Transverse colon (tissue), 3 donors: ENCODE data around the gene PPFIA1.

Experiments
- EP300 ChIP-seq: sonication (generic); formaldehyde crosslinking; IDR thresholded peaks from one replicate; pipeline ENCODE4 v1.6.1; 2017; ENCODE audit warnings: antibody characterized with exemption, low read depth
- POLR2A ChIP-seq: fragments of 450-650 bp; IDR thresholded peaks from one replicate; pipeline ENCODE4 v1.6.1; 2016; ENCODE audit warnings: antibody characterized with exemption, mild to moderate bottlenecking, moderate library complexity
- TF ChIP-seq, protein P1 (sequence below), 5 experiments: fragments of 200-600 bp in 3 of 5; fragments of 450-650 bp in 2 of 5; sonication (generic) in 3 of 5; IDR thresholded peaks; 1 replicate in 2 of 5; 2 replicates in 3 of 5; pipeline ENCODE4 v1.5.1; 2016 to 2017; ENCODE audit warnings: antibody characterized with exemption in 5 of 5, inconsistent platforms in 3 of 5, mild to moderate bottlenecking in 2 of 5, moderate library complexity in 1 of 5

DNA sequence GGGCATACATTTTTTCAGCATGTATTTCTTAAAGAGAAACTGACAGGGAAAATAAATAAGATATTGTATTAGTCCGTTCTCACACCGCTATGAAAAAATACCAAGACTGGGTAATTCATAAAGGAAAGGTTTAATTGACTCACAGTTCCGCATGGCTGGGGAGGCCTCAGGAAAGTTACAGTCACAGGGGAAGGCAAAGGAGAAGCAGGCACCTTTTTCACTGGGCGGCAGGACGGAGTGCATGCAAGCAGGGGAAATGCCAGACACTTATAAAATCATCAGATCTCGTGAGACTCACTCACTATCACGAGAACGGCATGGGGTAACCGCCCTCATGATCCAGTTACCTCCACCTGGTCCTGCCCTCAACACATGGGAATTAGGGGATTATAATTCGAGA lies 44.2 kb downstream of the PPFIA1 start:
- TF ChIP-seq, protein P1, sequence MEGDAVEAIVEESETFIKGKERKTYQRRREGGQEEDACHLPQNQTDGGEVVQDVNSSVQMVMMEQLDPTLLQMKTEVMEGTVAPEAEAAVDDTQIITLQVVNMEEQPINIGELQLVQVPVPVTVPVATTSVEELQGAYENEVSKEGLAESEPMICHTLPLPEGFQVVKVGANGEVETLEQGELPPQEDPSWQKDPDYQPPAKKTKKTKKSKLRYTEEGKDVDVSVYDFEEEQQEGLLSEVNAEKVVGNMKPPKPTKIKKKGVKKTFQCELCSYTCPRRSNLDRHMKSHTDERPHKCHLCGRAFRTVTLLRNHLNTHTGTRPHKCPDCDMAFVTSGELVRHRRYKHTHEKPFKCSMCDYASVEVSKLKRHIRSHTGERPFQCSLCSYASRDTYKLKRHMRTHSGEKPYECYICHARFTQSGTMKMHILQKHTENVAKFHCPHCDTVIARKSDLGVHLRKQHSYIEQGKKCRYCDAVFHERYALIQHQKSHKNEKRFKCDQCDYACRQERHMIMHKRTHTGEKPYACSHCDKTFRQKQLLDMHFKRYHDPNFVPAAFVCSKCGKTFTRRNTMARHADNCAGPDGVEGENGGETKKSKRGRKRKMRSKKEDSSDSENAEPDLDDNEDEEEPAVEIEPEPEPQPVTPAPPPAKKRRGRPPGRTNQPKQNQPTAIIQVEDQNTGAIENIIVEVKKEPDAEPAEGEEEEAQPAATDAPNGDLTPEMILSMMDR (IDR thresholded peaks at IDR 0.05), result no peak
- TF ChIP-seq EP300 (no peak), POLR2A (no peak)
